GM19351 (cell line): ENCODE measurements around the gene RNF167.

Source experiments
- ATAC-seq: cut with Tn5 transposase; IDR thresholded peaks from one replicate; pipeline ENCODE4 v1.9.1; 2021; ENCODE audit warnings: mild to moderate bottlenecking, moderate library complexity; ENCODE audit not compliant: unreplicated experiment

Gene RNF167

GRCh38 chr17:4939796-4940554, at the start of gene RNF167, which contains the start of gene SLC25A11:
Gene RNF167 (plus strand): TSS chr17:4940268. CDS start chr17:4940910, 642 bp downstream.
Gene SLC25A11 (minus strand): TSS chr17:4940046. CDS start chr17:4939910, 136 bp downstream.
- peak; percentile 79 for ATAC-seq

DNA sequence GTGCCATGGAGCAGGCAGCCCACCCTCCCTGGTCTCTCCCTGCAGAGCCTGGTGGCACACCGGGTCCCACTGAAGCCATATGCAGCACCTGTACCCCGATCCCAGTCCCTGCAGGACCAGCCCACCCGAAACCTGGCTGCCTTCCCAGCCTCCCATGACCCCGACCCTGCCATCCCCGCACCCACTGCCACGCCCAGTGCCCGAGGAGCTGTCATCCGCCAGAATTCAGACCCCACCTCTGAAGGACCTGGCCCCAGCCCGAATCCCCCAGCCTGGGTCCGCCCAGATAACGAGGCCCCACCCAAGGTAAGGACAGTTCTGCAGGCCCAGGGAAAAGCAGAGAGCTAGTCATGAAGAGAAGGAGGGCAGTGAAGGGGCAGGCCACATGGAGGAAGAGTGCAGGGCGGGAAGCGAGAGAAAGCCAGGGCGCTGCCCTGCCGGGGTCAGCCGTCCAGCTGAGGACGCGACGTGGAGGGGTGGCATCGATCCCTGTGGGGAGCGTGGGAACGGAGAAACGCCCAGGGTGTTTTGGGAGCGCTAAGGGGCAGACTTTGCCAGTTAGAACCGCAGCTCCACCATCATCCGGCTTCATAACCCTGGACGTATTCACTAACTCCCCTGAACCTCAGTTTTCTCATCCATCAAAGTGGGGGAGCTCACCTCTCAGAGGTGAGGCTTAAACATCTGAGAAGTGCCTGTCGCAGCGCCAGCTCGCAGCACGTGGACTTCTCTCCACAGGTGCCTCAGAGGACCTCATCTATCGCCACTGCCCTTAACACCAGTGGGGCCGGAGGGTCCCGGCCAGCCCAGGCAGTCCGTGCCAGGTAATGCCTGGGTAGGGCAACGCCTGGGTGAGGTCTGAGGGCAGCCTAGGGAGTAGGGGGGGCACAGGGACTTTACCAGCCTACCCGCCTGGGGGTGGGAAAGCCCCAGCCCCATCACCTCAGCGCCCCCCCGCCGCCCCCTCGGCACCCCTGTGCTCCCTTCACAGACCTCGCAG, 48.4 kb upstream of the RNF167 start:
- ATAC-seq, result no peak

- ATAC-seq, result no peak
Observed at GRCh38 chr17:4892499-4893221, 47.4 kb upstream of the RNF167 start.

- ATAC-seq, result no peak
Observed at GRCh38 chr17:4893272-4893671, 46.8 kb upstream of the RNF167 start.

- ATAC-seq, result no peak
Observed at GRCh38 chr17:4893721-4894560, 46.1 kb upstream of the RNF167 start.

GRCh38 chr17:4895121-4895520, 44.9 kb upstream of the RNF167 start:
- no peak for ATAC-seq

- ATAC-seq, result no peak
Observed at GRCh38 chr17:4895657-4896331, 44.3 kb upstream of the RNF167 start.

DNA sequence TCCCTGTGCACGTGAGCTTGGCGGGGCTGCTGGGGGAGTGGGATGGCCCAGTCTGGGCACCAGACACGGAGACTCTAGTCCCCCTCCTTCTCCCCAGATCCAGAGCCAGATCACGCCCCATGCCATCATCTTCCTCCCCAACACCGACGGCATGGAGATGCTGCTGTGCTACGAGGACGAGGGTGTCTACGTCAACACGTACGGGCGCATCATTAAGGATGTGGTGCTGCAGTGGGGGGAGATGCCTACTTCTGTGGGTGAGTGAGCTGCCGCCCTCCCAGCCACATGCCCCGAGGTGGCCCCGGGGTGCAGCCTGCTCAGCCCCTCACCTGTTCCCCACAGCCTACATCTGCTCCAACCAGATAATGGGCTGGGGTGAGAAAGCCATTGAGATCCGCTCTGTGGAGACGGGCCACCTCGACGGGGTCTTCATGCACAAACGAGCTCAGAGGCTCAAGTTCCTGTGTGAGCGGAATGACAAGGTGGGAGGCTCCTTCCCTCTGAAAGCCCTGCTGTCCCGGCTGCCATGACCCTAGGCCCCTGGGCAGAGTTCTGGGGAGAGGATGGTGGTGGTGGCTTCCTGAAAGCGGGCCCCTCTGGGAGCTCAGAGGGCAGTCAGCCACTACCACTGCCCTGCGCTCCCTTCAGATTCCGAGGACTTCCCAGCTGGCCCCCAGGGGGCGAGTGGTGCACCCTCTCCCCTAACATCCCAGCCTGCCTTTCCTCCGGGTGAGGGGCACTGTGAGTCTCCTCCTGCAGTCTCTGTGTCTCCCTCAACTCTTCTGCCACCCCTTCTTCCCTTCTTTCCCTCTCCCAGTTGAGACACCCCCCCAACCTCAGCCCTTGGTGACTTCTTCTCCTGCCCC, 43.5 kb upstream of the RNF167 start:
- no peak for ATAC-seq

DNA sequence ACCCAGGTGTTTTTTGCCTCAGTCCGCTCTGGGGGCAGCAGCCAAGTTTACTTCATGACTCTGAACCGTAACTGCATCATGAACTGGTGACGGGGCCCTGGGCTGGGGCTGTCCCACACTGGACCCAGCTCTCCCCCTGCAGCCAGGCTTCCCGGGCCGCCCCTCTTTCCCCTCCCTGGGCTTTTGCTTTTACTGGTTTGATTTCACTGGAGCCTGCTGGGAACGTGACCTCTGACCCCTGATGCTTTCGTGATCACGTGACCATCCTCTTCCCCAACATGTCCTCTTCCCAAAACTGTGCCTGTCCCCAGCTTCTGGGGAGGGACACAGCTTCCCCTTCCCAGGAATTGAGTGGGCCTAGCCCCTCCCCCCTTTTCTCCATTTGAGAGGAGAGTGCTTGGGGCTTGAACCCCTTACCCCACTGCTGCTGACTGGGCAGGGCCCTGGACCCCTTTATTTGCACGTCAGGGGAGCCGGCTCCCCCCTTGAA, 42.8 kb upstream of the RNF167 start:
- no peak for ATAC-seq

DNA sequence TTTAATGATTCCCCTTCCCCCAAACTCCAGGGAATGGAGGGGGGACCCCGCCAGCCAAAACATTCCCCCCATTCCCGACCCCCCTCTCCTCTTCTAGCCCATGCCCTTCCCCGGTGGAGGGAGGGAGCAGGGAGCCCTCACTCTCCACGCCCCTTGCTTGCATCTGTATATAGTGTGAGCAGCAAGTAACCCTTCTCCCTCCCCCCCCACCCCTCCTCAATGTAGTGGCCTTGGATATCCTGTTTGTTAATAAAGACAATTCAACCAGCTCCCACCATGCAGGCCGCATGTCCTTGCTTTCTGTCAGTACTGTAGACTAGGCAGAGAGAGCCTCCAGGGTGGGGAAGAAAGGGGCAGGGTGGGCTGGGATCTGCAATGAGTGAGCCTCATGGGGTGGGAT, 42.3 kb upstream of the RNF167 start:
- ATAC-seq, result no peak

GRCh38 chr17:4898351-4898750, 41.7 kb upstream of the RNF167 start:
- no peak for ATAC-seq

- ATAC-seq, result no peak
Observed at GRCh38 chr17:4898927-4899326, 41.1 kb upstream of the RNF167 start.

DNA sequence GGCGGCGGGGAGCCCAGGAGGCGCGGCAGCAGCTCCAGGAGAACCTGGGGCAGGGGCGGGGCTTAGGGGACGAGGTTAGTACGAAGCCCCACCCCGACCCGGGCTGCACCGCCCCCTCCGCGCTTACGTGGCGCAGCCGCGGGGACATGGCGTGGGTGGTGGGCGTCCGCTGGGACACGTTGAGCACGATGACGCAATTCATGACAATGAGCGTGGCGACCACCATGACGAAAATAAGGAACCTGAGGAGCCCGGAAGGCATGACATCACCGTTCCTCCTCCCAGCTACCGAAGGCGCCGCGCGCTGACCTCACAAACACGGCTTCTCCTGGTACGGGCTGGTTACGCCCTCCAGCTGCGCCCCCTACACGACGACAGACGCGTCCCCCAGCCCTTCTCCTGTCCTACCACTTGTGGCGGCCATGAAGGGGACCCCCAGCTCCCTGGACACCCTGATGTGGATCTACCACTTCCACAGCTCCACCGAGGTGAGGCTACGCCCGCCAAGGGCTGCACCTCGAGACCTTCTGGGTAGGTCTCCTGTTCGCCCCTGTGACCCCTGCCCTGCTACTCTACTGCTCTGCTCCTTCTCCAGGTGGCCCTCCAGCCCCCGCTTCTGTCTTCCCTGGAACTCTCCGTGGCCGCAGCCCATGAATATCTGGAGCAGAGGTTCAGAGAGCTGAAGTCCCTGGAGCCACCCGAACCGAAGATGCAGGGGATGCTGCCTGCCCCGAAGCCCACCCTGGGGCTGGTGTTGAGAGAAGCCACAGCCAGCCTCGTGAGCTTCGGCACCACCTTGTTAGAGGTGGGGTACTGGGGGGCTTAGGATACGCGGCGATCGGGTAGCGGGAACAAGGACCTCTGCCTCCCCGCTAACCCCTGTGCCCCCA, 40.5 kb upstream of the RNF167 start, which contains the start of gene C17orf107:
TSS of gene C17orf107 (plus strand) at position 196 of the 890 bp plus-strand sequence. CDS start at position 423, 227 bp downstream.
- peak; percentile 56 for ATAC-seq

DNA sequence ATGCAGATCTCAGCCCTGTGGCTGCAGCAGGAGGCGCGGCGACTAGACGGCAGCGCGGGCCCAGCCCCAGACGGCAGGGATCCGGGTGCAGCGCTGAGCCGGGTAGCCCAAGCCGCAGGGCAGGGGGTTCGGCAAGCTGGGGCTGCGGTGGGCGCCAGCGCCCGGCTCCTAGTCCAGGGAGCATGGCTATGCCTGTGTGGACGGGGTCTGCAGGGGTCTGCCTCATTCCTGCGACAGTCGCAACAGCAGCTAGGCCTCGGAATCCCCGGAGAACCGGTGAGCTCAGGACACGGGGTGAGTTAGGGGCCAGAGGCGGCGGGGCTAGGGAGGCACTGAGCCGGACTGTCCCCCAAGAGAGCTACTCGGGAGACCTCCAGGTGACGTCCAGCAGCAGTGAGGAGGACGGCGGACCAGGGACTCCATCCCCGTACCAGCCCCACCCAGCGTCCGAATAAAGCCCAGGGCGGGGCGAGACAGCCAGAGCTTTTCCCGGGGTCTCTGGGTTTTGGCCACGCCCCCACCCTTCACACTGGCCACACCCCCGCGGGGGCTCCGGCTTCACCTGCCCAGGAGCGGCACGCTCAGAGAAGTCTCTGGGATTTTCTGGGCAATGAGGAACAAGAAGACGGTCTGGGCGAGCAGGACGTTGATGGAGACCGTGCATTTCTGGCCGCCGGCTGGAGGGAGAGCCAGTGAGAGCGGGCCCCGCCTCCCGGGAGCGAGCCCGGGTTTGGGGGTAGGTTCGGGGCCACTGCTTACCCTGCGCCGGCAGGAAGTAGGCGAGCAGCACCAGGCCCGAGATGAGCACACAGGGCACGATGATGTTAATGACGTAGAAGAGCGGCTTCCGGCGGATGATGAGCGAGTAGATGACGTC, 39.6 kb upstream of the RNF167 start:
- ATAC-seq, result no peak

- ATAC-seq, result no peak
Observed at GRCh38 chr17:4901108-4901647, 38.9 kb upstream of the RNF167 start.
